T-helper 1 cell treated with Interleukin-12 subunit alpha and Interleukin-12 subunit beta and Interleukin-4 antibody, amounts not matched to agents 30 μg/mL and 1 μg/mL, for 36 hours (primary cell): ENCODE measurements around the gene PDCD11.

Source experiments
- H3K27ac Mint-ChIP-seq: one replicate; pipeline ENCODE4 v1.8.0; 2021; ENCODE audit warnings: mild to moderate bottlenecking, mixed read lengths
- H3K27me3 Mint-ChIP-seq: one replicate; pipeline ENCODE4 v1.8.0; 2021; ENCODE audit warnings: low read depth, mixed read lengths
- H3K36me3 Mint-ChIP-seq: one replicate; pipeline ENCODE4 v1.8.0; 2021; ENCODE audit warnings: low read depth, mixed read lengths
- H3K4me1 Mint-ChIP-seq: one replicate; pipeline ENCODE4 v1.8.0; 2021; ENCODE audit warnings: low read depth, mixed read lengths
- H3K4me3 Mint-ChIP-seq: one replicate; pipeline ENCODE4 v1.8.0; 2021; ENCODE audit warnings: mild to moderate bottlenecking, moderate library complexity, mixed read lengths
- H3K9me3 Mint-ChIP-seq: one replicate; pipeline ENCODE4 v1.8.0; 2021; ENCODE audit warnings: mixed read lengths

The PDCD11 gene

DNA sequence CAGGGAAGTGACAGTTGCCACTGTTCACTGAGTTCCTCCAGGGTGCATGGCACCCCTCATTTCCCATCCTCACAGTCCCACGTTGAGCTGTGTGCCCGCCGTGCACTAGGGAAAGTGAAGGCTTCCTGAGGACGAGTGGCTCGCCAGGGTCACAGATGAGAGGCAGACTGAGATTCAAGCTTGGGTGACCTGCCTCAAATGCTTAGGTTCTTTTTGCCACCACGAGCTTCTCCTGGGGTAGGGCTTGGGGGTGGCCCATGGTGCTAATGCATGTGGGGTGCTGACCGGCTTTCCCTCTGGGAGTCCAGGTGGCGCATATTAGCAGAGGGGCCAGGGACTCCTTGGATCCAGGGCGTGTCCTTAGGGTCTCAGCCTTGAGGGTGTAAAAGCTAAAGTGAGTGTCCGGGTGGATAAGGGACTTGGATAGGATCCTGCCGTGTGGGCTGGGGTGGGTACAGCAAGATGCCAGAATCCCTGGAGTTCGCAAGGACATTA is 53.8 kb downstream of the PDCD11 start:
- H3K4me1 Mint-ChIP-seq: peaks cover 51% of the 10 kb centered on the region
- peak overlapping the region; percentile 88 for H3K4me3 Mint-ChIP-seq
- H3K27ac Mint-ChIP-seq: peak overlapping the region; percentile 75
- H3K9me3 Mint-ChIP-seq: no peaks in the 10 kb centered on the region
- H3K36me3 Mint-ChIP-seq: peaks cover 44% of the 10 kb centered on the region
- H3K27me3 Mint-ChIP-seq: no peaks in the 10 kb centered on the region

DNA sequence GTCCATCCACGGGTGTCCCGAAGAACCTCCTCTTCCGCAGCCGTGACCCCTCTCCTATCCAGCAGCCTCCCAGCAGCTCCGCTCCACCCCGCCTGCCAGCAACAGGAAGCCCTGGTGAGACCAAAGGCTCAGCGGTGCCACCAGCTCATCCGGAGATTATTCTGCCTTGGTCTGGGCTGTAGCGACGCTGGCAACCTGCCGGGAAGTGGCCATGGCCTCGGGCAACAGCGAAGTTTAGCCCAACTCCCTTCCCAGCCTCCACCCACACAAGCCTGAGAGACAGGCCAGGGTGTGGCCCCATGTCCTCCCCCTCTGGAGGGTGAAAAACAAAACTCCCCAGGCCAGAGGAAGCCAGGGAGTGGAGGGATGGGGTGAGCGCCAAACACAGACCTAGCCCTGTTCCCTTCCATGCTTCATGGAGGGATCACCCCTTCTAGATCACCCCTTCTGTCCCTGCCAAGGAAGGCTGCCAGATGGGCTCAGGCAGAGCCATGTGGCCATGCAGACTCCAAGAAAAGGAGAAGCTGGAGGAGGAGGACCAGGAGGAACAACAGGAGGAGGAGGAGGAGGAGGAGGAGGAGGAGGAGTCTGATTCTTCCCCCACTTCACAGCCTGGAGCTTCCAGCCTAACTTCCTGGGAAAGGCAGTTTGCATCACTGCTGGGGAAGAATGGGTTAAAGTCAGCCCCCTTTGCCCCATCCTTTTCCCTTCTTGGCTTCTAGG is 54.8 kb downstream of the PDCD11 start:
- Mint-ChIP-seq H3K36me3 (peaks cover 37% of the 10 kb centered on the region), H3K4me1 (peaks cover 49% of the 10 kb centered on the region), H3K9me3 (no peaks in the 10 kb centered on the region)

DNA sequence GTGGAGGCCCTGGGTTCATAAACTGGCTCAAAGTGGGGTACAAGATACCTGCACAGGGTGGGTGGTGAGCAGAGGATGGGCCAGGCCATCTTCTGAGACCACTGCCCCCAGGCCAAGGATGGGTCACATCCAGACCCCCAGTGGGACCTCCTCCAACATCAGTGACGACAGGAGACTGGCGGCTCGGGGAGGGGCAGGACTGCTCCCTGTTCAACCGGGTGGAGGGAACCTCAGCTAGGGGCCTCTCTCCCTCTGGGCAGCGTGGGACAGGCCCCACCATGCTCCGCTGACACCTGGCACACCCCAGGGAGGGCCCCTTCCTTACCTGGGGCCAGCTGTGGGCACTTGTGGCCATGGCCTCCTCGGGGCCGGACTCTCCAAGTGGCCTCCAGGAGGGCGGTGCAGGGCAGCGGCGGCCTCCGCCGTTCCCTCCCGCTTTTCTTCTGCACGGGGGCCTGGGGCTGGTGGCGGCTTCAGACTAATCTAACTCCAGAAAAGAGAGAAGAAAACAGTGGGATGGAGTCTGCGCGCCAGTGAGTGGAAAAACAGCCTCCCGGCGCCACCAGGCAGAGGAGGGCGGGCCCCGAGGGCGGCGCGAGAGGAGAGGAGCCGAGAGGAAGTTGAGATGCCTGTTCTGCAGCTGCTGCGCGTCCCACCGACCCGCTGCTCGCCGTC is 55.5 kb downstream of the PDCD11 start, which contains the start of gene CALHM2:
CALHM2 (minus strand) TSS at position 540 of the 675 bp plus-strand sequence. CDS start 2,429 bp downstream, outside the sequence.
- peaks cover 46% of the 10 kb centered on the region for H3K4me1 Mint-ChIP-seq
- H3K4me3 Mint-ChIP-seq: peak within 1 kb of the TSS; percentile 88
- peaks cover 33% of the 10 kb centered on the region for H3K36me3 Mint-ChIP-seq
- H3K27me3 Mint-ChIP-seq: no peaks in the 10 kb centered on the region
- peak within 1 kb of the TSS; percentile 76 for H3K27ac Mint-ChIP-seq
- H3K9me3 Mint-ChIP-seq: no peaks in the 10 kb centered on the region

More for the DNA sequence above, 54.8 kb downstream of the PDCD11 start:
- Mint-ChIP-seq H3K4me3 (peak overlapping the region; percentile 88), H3K27ac (peak overlapping the region; percentile 75), H3K27me3 (no peaks in the 10 kb centered on the region)

DNA sequence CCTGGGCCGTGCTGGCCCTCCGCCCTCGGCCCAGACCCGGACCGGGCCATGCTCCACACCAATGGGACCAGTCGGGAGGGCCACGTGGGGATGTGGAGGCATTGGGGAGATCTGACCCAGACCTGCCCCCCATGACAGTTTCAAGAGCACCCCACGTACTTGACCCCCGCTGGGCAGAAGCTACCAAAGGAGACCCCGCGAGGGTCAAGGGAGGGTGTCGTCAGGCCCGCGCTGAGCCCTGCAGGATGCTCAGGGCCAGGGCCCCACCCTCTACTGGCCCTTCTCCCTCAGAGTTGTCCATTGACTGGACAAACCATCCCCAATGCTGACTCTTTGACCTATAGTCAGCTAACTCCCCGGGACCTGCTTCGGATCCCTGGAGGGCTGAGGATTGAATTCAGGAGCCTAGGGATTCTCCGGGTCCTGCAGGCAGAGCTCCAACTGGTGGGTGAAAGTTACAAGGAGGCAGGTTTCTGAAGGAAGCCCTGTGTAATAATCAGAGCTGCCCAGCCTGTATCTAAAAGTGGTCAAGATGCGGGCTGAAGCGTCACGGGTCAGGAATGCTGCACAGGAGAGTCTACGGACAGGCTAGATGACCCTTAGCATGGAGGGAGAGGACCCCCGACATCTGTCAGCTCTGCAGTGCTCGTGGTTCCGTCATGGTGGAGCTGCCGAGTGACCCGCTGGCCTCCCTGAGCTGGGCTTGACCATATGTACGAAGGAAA is 56.2 kb downstream of the PDCD11 start:
- H3K9me3 Mint-ChIP-seq: no peaks in the 10 kb centered on the region
- H3K36me3 Mint-ChIP-seq: peaks cover 27% of the 10 kb centered on the region
- no peaks in the 10 kb centered on the region for H3K27me3 Mint-ChIP-seq
- H3K4me3 Mint-ChIP-seq: peak overlapping the region; percentile 88
- peak overlapping the region; percentile 76 for H3K27ac Mint-ChIP-seq
- peaks cover 44% of the 10 kb centered on the region for H3K4me1 Mint-ChIP-seq

DNA sequence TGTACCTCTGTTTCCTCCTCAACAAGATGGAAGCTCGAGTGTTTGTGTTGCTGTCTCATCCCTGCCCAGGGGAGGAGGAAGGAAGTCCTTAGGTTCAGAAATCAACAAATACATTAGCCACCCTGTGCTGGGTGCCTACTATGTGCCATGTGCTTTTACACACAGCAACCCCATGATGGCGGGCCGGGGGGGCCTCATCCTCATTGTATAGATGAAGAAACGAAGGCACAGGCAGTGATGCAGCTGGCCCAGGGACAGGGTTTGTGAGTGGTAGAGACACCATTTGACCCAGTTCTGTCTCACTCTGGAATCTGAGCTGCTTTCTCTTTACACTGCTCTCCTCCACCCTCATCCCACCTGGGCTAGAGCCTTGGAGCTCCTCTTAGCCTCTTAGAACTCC is 57.6 kb downstream of the PDCD11 start:
- Mint-ChIP-seq H3K36me3 (peaks cover 18% of the 10 kb centered on the region), H3K4me3 (no peak overlapping the region), H3K27me3 (no peaks in the 10 kb centered on the region), H3K9me3 (no peaks in the 10 kb centered on the region), H3K4me1 (peaks cover 37% of the 10 kb centered on the region), H3K27ac (no peak overlapping the region)

DNA sequence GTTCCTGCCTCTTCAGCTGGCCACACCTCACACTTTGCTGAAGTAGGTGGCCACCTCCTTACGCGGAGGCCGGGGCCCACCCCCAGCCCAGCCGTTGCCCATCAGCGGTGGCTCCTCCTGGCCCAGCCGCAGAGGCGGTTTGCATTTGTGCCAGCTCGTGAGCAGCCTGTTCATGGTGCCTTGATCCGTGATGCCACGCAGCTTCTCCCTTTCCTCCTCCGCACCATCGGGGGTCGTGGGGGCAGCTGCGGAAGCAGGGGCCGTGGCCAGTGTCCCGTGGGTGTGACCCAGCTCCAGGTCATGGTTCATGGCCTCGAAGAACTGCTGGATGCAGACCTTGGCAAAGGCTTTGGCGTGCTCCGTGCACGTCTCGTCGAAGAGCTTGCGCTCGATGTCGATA is 58.8 kb downstream of the PDCD11 start:
- H3K27me3 Mint-ChIP-seq: no peaks in the 10 kb centered on the region
- H3K27ac Mint-ChIP-seq: no peak overlapping the region
- peaks cover 7% of the 10 kb centered on the region for H3K36me3 Mint-ChIP-seq
- no peak overlapping the region for H3K4me3 Mint-ChIP-seq
- no peaks in the 10 kb centered on the region for H3K9me3 Mint-ChIP-seq
- H3K4me1 Mint-ChIP-seq: peaks cover 33% of the 10 kb centered on the region

DNA sequence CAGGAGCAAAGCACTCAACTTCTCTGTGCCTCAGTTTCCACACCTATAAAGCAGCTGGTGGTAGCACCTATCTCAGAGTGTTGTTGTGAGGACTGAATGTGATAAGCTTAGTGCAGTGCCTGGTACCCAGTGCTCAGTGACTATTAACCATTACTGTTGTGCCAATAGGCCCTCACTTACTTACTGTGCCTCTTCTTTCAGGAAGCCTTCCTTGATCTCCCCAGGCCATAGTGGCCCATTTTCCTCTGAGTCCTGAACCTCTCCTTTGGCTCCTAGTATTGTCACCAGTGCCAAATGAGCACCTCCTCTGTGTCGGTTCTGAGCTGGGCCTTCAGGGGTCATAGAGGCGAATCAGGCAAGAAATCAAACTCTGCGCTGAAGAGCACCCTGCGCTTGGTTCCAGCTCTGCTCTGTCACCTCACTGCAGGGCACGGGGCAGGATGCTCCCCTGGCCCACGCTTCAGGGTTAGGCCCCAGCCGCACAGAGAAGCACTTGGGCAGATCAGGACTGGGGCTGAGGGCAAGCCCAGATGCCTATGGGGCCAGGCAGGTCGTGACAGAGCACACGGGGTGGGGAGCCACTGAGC is 59.7 kb downstream of the PDCD11 start:
- H3K36me3 Mint-ChIP-seq: peaks cover 2% of the 10 kb centered on the region
- no peak overlapping the region for H3K4me3 Mint-ChIP-seq
- H3K4me1 Mint-ChIP-seq: peaks cover 24% of the 10 kb centered on the region
- H3K27me3 Mint-ChIP-seq: no peaks in the 10 kb centered on the region
- H3K9me3 Mint-ChIP-seq: no peaks in the 10 kb centered on the region
- H3K27ac Mint-ChIP-seq: no peak overlapping the region

DNA sequence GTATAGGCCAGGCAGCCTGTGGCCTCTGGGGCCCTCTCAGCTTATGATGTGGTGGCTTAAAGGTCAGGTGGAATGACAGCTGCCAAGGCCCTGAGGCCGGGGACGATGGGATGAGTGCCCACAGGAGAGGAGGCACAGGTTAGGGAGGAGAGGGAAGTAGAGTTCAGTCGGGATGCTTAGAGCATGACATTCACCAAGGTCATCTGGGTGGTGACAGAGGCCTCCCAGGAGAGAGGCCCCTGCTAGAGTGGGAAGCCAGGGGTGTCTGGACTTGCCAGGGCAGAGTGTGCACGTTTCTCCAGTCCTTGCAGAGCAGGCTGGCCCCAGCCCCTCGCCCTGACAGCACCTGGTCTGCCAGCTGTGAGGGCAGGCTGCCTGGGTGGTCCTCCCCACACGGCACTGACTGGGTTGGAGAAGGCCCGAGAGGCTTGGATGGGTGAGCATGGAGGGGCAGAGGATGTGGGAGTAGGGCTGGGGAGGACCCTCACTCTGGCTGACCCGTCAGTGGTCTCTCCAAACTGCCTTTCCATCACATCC is 60.8 kb downstream of the PDCD11 start:
- Mint-ChIP-seq H3K4me1 (peaks cover 19% of the 10 kb centered on the region), H3K36me3 (no peaks in the 10 kb centered on the region), H3K4me3 (no peak overlapping the region), H3K27ac (peak overlapping the region; percentile 66), H3K9me3 (no peaks in the 10 kb centered on the region), H3K27me3 (no peaks in the 10 kb centered on the region)

DNA sequence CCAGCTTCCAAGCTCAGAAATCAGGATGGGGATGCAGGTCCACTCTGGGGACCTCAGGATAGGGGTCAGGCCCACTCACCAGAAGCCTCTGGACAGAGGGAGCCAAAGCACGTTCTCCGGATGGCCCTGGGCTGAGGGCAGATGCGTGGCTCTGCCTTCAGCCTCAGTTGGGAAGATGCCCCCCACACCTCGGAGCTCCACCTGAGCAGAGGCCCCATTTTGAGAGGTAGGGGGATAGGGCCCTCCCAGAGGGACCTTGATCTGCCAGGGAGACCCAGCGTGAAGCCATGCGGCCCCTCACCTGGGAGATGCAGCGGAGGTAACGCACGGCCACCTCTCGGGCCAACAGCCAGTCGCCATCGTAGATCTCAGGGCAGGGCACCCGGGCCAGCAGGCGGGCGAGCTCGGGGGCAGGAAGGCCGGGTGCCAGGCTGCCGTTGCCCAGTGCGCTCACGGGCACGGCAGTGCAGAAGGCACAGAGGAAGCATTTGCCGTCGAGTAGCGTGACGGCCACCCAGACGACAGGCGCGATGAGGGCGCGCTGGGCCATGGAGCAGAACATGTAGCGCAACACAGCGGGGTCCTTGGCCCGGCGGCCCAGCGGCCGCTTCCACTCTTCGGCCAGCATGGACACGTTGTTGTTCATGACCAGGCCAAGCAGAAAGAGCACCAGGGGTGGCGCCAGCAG is 61.6 kb downstream of the PDCD11 start:
- H3K4me1 Mint-ChIP-seq: peaks cover 14% of the 10 kb centered on the region
- no peaks in the 10 kb centered on the region for H3K9me3 Mint-ChIP-seq
- no peak overlapping the region for H3K4me3 Mint-ChIP-seq
- no peaks in the 10 kb centered on the region for H3K36me3 Mint-ChIP-seq
- H3K27me3 Mint-ChIP-seq: no peaks in the 10 kb centered on the region
- no peak overlapping the region for H3K27ac Mint-ChIP-seq

DNA sequence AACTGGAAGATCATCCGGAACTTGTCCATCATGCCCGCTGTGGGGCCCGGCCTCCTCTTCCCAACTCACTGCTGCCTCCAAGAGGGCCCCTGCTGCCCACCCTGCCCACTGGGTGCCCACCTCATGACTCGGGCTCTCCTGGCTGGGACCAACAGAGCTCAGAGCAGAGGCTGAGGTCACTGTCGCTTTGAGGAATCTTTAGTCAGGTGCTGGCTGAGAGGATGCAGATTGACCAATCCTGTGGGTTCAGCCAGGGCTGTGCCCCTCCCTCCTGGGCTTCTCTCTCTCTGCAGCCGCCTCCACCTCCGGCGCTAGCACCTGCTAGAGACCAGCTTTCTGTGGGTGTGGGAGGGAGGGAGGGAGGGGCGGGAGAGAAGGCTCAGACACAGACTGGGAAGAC is 62.3 kb downstream of the PDCD11 start, which contains the start of gene CALHM1:
CALHM1 (minus strand) TSS at position 181 of the 400 bp plus-strand sequence; CDS start at position 32, 149 bp downstream.
- H3K9me3 Mint-ChIP-seq: no peaks in the 10 kb centered on the region
- H3K4me1 Mint-ChIP-seq: peaks cover 11% of the 10 kb centered on the region
- peak within 1 kb of the TSS; percentile 10 for H3K27ac Mint-ChIP-seq
- no peaks in the 10 kb centered on the region for H3K36me3 Mint-ChIP-seq
- H3K27me3 Mint-ChIP-seq: peaks cover 2% of the 10 kb centered on the region
- H3K4me3 Mint-ChIP-seq: no peak within 1 kb of the TSS

DNA sequence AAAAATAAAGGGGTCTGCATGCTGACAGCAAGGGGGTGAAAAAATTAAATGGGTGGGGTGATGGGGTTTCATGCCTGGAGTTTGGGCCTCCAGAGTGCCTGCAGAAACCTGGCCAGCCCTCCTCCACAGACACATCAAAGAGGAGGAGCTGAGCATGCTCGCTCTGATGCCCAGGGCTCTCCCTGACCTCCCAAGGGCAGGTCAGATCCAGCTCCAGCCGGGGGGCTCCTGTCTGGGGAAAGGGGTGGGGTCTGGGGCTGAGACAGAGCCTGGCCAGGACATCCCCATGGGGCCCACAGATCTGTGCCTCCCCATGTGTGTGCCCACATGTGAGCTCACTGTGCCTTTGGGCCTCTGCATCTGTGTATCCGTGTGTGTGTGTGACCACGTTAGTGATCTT is 63.2 kb downstream of the PDCD11 start:
- H3K27ac Mint-ChIP-seq: no peak overlapping the region
- peaks cover 11% of the 10 kb centered on the region for H3K4me1 Mint-ChIP-seq
- peaks cover 11% of the 10 kb centered on the region for H3K27me3 Mint-ChIP-seq
- H3K4me3 Mint-ChIP-seq: no peak overlapping the region
- no peaks in the 10 kb centered on the region for H3K9me3 Mint-ChIP-seq
- no peaks in the 10 kb centered on the region for H3K36me3 Mint-ChIP-seq

DNA sequence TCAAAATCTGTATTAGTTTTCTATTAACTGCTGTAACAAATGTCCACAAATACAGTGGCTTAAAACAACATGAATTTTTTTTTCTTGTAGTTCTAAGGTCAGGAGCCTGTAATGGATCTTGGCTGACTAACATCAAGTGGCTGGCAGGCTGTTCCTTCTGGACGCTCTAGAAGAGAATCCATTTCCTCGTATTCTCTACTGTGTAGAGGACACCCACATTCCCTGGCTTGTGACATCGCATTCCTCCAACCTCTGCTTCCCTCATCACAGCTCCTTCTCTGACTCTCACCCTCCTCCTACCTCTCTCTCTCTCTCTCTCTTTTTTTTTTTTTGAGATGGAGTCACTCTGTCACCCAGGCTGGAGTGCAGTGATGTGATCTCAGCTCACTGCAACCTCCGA is 67.1 kb downstream of the PDCD11 start:
- peaks cover 35% of the 10 kb centered on the region for H3K4me1 Mint-ChIP-seq
- peaks cover 6% of the 10 kb centered on the region for H3K36me3 Mint-ChIP-seq
- peaks cover 14% of the 10 kb centered on the region for H3K27me3 Mint-ChIP-seq
- no peaks in the 10 kb centered on the region for H3K9me3 Mint-ChIP-seq
- H3K4me3 Mint-ChIP-seq: no peak overlapping the region
- no peak overlapping the region for H3K27ac Mint-ChIP-seq

DNA sequence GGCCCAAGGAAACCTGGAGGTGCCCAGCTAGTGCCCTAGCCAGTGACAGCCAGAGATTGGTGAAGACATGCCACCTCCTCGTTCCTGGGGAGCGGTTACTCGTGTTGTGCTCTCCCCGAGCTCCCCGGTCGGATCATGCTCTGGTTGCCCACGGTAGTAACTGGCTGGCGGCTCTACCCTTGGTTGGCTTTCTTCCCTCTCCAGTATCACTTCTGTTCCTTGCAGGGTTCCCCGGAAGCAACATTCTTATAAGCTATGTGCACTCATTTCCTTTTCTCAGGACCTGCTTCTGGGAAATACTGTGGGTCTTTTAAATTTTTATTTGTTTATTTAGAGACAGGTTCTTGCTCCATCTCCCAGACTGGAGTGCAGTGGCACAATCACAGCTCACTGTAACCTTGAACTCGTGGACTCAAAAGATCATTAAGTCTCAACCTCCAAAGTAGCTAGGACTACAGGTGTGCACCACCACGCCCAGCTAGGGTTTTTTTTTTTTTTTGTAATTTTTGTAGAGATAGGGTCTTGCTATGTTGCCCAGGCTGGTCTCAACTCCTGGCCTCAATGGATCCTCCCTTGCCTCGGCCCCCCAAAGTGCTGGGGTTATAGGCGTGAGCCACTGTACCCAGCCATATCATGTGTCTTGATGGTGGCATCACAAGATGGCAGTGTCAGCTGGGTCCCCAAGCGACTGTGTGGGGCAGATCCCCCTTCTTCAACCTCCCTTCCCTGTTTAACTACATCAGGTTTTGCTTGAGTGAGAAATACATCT is 69.2 kb downstream of the PDCD11 start:
- peaks cover 13% of the 10 kb centered on the region for H3K36me3 Mint-ChIP-seq
- peaks cover 17% of the 10 kb centered on the region for H3K27me3 Mint-ChIP-seq
- no peak overlapping the region for H3K4me3 Mint-ChIP-seq
- H3K4me1 Mint-ChIP-seq: peaks cover 42% of the 10 kb centered on the region
- H3K9me3 Mint-ChIP-seq: peaks cover 5% of the 10 kb centered on the region
- H3K27ac Mint-ChIP-seq: no peak overlapping the region
